K562 (cell line): ENCODE data around the gene AGPAT1. TPM values are rescaled to one million over a fixed set of nuclear protein-coding genes. Genes with fewer than 3 reads are reported as not detected.

Experiments used
- BRD9 ChIP-seq: fragments of 450-650 bp; IDR thresholded peaks from 2 replicates; pipeline ENCODE4 v1.6.1; 2018; ENCODE audit warnings: low read depth; ENCODE audit not compliant: partially characterized antibody
- CBFA2T2 ChIP-seq: fragments of 450-650 bp; conservative IDR thresholded peaks from 2 replicates; pipeline ENCODE4 v1.6.1; 2017; ENCODE audit warnings: mild to moderate bottlenecking
- CCNT2 ChIP-seq: IDR thresholded peaks from 2 replicates; pipeline ENCODE4 v1.6.1; 2011; ENCODE audit warnings: borderline replicate concordance, low read depth, mild to moderate bottlenecking, moderate library complexity, mixed read lengths, low read length; ENCODE audit not compliant: insufficient read length; ENCODE audit errors: extremely low read depth
- NONO ChIP-seq, 2 experiments: fragments of 200-400 bp in 1 of 2; fragments of 450-650 bp in 1 of 2; formaldehyde crosslinking in 1 of 2; IDR thresholded peaks; 2 replicates each; pipeline ENCODE4 v1.6.1; 2017; ENCODE audit warnings: low read depth in 2 of 2, mild to moderate bottlenecking in 2 of 2, moderate library complexity in 2 of 2, low read length in 1 of 2
- NR2C1 ChIP-seq, 2 experiments: fragments of 450-650 bp; IDR thresholded peaks; 2 replicates each; pipeline ENCODE4 v1.6.1; 2017; ENCODE audit warnings: mild to moderate bottlenecking in 2 of 2, antibody characterized with exemption in 1 of 2, inconsistent platforms in 1 of 2, missing compliant biosample characterization in 1 of 2, missing genetic modification characterization in 1 of 2
- PHF8 ChIP-seq: fragments of 200-600 bp; sonication (generic); IDR thresholded peaks from 2 replicates; pipeline ENCODE4 v1.6.1; 2012; ENCODE audit warnings: mixed run types, mild to moderate bottlenecking, inconsistent platforms, low read length, moderate library complexity, borderline replicate concordance
- TFAP4 ChIP-seq: sonication (generic); formaldehyde crosslinking; IDR thresholded peaks from 2 replicates; pipeline ENCODE4 v1.8.0; 2022; ENCODE audit warnings: missing genetic modification reagents, mild to moderate bottlenecking, moderate library complexity, borderline replicate concordance
- ZNF277 ChIP-seq: fragments of 250-450 bp; sonication (Bioruptor Pico); IDR thresholded peaks from 2 replicates; pipeline ENCODE4 v1.8.0; 2022; ENCODE audit warnings: inconsistent platforms, mild to moderate bottlenecking, moderate library complexity, borderline replicate concordance
- ZNF561 ChIP-seq: fragments of 450-650 bp; formaldehyde crosslinking; conservative IDR thresholded peaks from 2 replicates; pipeline ENCODE4 v1.4.0; 2020; ENCODE audit warnings: mild to moderate bottlenecking, moderate library complexity
- ZNF57 ChIP-seq: fragments of 450-650 bp; formaldehyde crosslinking; IDR thresholded peaks from 2 replicates; pipeline ENCODE4 v1.4.0; 2020; ENCODE audit warnings: mild to moderate bottlenecking, moderate library complexity
- ZSCAN32 ChIP-seq: fragments of 450-650 bp; formaldehyde crosslinking; IDR thresholded peaks from 2 replicates; pipeline ENCODE4 v1.4.0; 2020; ENCODE audit warnings: mild to moderate bottlenecking, moderate library complexity
- polyA plus RNA-seq, 8 experiments: library from polyadenylated mRNA; depleted of rRNA in 4 of 8; stranded (reverse) in 5 of 8; unstranded in 3 of 8; fragments of >200 nt; fragmentation: Nextera tagmentation in 2 of 8; fragmentation: Illumina TruSeq in 1 of 8; extraction: Ambion mirVana in 2 of 8; extraction: Trizol in 1 of 8; gene quantifications; 2 replicates each; pipeline versions ENCODE4 v1.2.1 to v1.2.3, GENCODE V29; 2011 to 2014; ENCODE audit warnings: inconsistent platforms in 1 of 8, missing spikeins in 1 of 8
- total RNA-seq, 7 experiments: library from RNA; depleted of rRNA in 6 of 7; stranded (reverse); fragments of >200 nt in 6 of 7; fragmentation: Illumina TruSeq in 2 of 7; extraction: Trizol in 2 of 7; gene quantifications; 2 replicates each; pipeline versions ENCODE4 v1.2.1 to v1.2.3, GENCODE V29; 2011 to 2021; ENCODE audit warnings: low replicate concordance in 1 of 7
- TF ChIP-seq, protein P1 (sequence below): fragments of 250-450 bp; sonication (Bioruptor Pico); IDR thresholded peaks from 2 replicates; pipeline ENCODE4 v1.4.0; 2020
- TF ChIP-seq, protein P2 (sequence below), 2 experiments: fragments of 450-650 bp in 1 of 2; sonication (generic) in 1 of 2; formaldehyde crosslinking; conservative IDR thresholded peaks; 2 replicates each; pipeline versions ENCODE4 v1.4.0 to v1.8.1; 2020 to 2022; ENCODE audit warnings: mild to moderate bottlenecking in 1 of 2, missing genetic modification reagents in 1 of 2
- TF ChIP-seq, protein P3 (sequence below): fragments of 250-450 bp; sonication (Bioruptor Pico); IDR thresholded peaks from 2 replicates; pipeline ENCODE4 v1.5.0; 2020; ENCODE audit warnings: mild to moderate bottlenecking, borderline replicate concordance

Gene AGPAT1
- total and polyA plus RNA-seq, 9 of the 15 experiments (the other 6 are each of a cell fraction or from before 2014, with no cell fraction given), result 37.9 to 176 (median 69.4) TPM

GRCh38 chr6:32175711-32176475, at the start of gene AGPAT1 (continued):
- TF ChIP-seq TFAP4 (peak; percentile 76; the same call in 1 of the 2 replicates), PHF8 (peak; percentile 82; the same call in 1 of the 2 replicates), ZNF57 (no peak), NONO (IDR thresholded peaks at IDR 0.05; ENCODE audit: low read depth in 2 of 2, low read length in 1 of 2) (no peak), ZNF277 (CRISPR knock-in tag) (no peak), ZNF561 (CRISPR knock-in tag) (no peak), BRD9 (peak; percentile 84), CBFA2T2 (no peak), ZSCAN32 (no peak), NR2C1 (IDR thresholded peaks at IDR 0.05) (peak; percentile 75; the same call in 1 of the 2 replicates), NR2C1 (tag; IDR thresholded peaks at IDR 0.05) (no peak), CCNT2 (peak; percentile 8)
- TF ChIP-seq, protein P1, sequence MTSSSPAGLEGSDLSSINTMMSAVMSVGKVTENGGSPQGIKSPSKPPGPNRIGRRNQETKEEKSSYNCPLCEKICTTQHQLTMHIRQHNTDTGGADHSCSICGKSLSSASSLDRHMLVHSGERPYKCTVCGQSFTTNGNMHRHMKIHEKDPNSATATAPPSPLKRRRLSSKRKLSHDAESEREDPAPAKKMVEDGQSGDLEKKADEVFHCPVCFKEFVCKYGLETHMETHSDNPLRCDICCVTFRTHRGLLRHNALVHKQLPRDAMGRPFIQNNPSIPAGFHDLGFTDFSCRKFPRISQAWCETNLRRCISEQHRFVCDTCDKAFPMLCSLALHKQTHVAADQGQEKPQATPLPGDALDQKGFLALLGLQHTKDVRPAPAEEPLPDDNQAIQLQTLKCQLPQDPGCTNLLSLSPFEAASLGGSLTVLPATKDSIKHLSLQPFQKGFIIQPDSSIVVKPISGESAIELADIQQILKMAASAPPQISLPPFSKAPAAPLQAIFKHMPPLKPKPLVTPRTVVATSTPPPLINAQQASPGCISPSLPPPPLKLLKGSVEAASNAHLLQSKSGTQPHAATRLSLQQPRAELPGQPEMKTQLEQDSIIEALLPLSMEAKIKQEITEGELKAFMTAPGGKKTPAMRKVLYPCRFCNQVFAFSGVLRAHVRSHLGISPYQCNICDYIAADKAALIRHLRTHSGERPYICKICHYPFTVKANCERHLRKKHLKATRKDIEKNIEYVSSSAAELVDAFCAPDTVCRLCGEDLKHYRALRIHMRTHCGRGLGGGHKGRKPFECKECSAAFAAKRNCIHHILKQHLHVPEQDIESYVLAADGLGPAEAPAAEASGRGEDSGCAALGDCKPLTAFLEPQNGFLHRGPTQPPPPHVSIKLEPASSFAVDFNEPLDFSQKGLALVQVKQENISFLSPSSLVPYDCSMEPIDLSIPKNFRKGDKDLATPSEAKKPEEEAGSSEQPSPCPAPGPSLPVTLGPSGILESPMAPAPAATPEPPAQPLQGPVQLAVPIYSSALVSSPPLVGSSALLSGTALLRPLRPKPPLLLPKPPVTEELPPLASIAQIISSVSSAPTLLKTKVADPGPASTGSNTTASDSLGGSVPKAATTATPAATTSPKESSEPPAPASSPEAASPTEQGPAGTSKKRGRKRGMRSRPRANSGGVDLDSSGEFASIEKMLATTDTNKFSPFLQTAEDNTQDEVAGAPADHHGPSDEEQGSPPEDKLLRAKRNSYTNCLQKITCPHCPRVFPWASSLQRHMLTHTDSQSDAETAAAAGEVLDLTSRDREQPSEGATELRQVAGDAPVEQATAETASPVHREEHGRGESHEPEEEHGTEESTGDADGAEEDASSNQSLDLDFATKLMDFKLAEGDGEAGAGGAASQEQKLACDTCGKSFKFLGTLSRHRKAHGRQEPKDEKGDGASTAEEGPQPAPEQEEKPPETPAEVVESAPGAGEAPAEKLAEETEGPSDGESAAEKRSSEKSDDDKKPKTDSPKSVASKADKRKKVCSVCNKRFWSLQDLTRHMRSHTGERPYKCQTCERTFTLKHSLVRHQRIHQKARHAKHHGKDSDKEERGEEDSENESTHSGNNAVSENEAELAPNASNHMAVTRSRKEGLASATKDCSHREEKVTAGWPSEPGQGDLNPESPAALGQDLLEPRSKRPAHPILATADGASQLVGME (CRISPR knock-in tag), result no peak
- TF ChIP-seq, protein P2, sequence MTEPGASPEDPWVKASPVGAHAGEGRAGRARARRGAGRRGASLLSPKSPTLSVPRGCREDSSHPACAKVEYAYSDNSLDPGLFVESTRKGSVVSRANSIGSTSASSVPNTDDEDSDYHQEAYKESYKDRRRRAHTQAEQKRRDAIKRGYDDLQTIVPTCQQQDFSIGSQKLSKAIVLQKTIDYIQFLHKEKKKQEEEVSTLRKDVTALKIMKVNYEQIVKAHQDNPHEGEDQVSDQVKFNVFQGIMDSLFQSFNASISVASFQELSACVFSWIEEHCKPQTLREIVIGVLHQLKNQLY (CRISPR knock-in tag; conservative IDR thresholded peaks at IDR 0.05), result no peak
- TF ChIP-seq, protein P3, sequence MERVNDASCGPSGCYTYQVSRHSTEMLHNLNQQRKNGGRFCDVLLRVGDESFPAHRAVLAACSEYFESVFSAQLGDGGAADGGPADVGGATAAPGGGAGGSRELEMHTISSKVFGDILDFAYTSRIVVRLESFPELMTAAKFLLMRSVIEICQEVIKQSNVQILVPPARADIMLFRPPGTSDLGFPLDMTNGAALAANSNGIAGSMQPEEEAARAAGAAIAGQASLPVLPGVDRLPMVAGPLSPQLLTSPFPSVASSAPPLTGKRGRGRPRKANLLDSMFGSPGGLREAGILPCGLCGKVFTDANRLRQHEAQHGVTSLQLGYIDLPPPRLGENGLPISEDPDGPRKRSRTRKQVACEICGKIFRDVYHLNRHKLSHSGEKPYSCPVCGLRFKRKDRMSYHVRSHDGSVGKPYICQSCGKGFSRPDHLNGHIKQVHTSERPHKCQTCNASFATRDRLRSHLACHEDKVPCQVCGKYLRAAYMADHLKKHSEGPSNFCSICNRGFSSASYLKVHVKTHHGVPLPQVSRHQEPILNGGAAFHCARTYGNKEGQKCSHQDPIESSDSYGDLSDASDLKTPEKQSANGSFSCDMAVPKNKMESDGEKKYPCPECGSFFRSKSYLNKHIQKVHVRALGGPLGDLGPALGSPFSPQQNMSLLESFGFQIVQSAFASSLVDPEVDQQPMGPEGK (CRISPR knock-in tag), result 0 out of 2 replicates have a peak, but pooled peaks have one; percentile 36
